ENCODE data around the gene GGNBP2. TPM values are rescaled to one million over a fixed set of nuclear protein-coding genes. Genes with fewer than 3 reads are reported as not detected.

GGNBP2 gene
- total and polyA plus RNA-seq, 2 experiments from 2014 or later: 40.1 to 51.5 TPM

DNA sequence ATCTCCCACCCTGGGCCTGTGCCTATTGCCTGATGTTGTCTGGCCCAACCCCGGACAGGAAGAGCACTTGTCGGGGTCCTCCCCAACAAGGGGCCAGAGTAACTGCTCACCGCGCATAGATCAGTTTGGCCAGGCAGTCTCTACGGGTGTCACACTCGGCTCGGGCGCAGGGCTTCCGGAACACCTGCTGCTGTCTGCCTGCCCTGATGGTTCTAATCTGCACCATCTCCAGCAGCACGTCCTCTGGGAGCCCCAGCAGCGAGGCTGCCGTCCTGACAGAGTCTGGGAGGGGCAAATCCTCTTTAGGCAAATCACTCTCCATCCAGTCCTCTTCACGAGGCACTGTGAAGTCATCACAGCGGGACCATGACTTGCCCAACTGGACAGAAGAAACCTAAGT is 34.1 kb upstream of the GGNBP2 start:
- H3K36me3 ChIP-seq (ENCODE audit: low read depth): no peaks in the 10 kb centered on the region
- no peak overlapping the region for H3K4me3 ChIP-seq
- DNase-seq: no peak
- no peaks in the 10 kb centered on the region for H3K79me2 ChIP-seq (ENCODE audit: insufficient read depth)
- H3K4me2 ChIP-seq (ENCODE audit: unreplicated experiment): no peak overlapping the region
- WGBS, 2 experiments (ENCODE audit: low coverage in 1 of 2, low lambda C conversion rate in 2 of 2, missing lambda C conversion rate in 2 of 2): 84 to 92% methylated on average over 14 of the region's 14 CpGs
- H3K9me2 ChIP-seq (ENCODE audit: insufficient read depth): no peaks in the 10 kb centered on the region
- in situ Hi-C loops (cut with MboI): loop anchor here (25.0 kb wide), 2 partner anchors 673 to 1423 kb away; no protein-coding TSS in a partner anchor
- no peaks in the 10 kb centered on the region for H4K20me1 ChIP-seq (ENCODE audit: insufficient read depth)
- H3K27me3 ChIP-seq (replicated peaks; ENCODE audit: insufficient read depth): no peaks in the 10 kb centered on the region
- TF ChIP-seq EZH2phosphoT487 (IDR thresholded peaks at IDR 0.05; ENCODE audit: insufficient read depth, low read depth): no peak
- TF ChIP-seq EZH2 (IDR thresholded peaks at IDR 0.05; ENCODE audit: insufficient read depth, poor library complexity, severe bottlenecking): no peak
- no peak overlapping the region for H3K27ac ChIP-seq
- no peaks in the 10 kb centered on the region for H3K4me1 ChIP-seq (ENCODE audit: insufficient read depth)
- no peaks in the 10 kb centered on the region for H3F3A ChIP-seq (ENCODE audit: insufficient read depth)
- H2AFZ ChIP-seq: no peak overlapping the region
- H3K9me3 ChIP-seq (ENCODE audit: low read depth): no peaks in the 10 kb centered on the region
- H3K9ac ChIP-seq: no peak overlapping the region

DNA sequence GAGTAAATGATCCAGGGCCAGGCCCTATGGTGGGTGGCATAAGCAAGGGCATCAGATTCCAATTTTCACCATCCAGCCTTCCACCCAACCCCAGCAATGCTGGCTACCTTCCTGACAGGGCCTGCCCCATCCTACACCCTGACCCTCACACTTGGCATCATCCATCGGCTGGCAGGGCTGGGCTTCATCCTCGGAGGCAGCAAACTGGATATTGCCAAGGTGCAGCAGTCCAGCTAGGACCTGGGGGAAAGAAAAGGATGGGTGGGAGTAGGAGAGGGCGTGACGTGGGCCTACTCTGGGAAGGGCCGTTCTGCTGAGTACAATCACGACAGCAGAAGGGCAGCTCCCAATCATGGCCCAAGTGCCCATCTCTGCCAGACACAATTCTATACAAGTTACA is 33.5 kb upstream of the GGNBP2 start:
- WGBS, 2 experiments (ENCODE audit: low coverage in 1 of 2, low lambda C conversion rate in 2 of 2, missing lambda C conversion rate in 2 of 2): 90 to 94% methylated on average over 5 to 6 of the region's 6 CpGs
- H3K27me3 ChIP-seq (replicated peaks; ENCODE audit: insufficient read depth): no peaks in the 10 kb centered on the region
- H3F3A ChIP-seq (ENCODE audit: insufficient read depth): no peaks in the 10 kb centered on the region
- in situ Hi-C loops (cut with MboI): loop anchor here (25.0 kb wide), 2 partner anchors 674 to 1424 kb away; no protein-coding TSS in a partner anchor
- H3K36me3 ChIP-seq (ENCODE audit: low read depth): no peaks in the 10 kb centered on the region
- no peaks in the 10 kb centered on the region for H4K20me1 ChIP-seq (ENCODE audit: insufficient read depth)
- H3K9me2 ChIP-seq (ENCODE audit: insufficient read depth): no peaks in the 10 kb centered on the region
- no peak overlapping the region for H3K4me2 ChIP-seq (ENCODE audit: unreplicated experiment)
- no peak overlapping the region for H2AFZ ChIP-seq
- H3K27ac ChIP-seq: no peak overlapping the region
- no peaks in the 10 kb centered on the region for H3K4me1 ChIP-seq (ENCODE audit: insufficient read depth)
- TF ChIP-seq EZH2phosphoT487 (IDR thresholded peaks at IDR 0.05; ENCODE audit: insufficient read depth, low read depth): no peak
- TF ChIP-seq EZH2 (IDR thresholded peaks at IDR 0.05; ENCODE audit: insufficient read depth, poor library complexity, severe bottlenecking): no peak
- H3K9ac ChIP-seq: no peak overlapping the region
- DNase-seq: no peak
- H3K79me2 ChIP-seq (ENCODE audit: insufficient read depth): no peaks in the 10 kb centered on the region
- no peak overlapping the region for H3K4me3 ChIP-seq
- H3K9me3 ChIP-seq (ENCODE audit: low read depth): no peaks in the 10 kb centered on the region

DNA sequence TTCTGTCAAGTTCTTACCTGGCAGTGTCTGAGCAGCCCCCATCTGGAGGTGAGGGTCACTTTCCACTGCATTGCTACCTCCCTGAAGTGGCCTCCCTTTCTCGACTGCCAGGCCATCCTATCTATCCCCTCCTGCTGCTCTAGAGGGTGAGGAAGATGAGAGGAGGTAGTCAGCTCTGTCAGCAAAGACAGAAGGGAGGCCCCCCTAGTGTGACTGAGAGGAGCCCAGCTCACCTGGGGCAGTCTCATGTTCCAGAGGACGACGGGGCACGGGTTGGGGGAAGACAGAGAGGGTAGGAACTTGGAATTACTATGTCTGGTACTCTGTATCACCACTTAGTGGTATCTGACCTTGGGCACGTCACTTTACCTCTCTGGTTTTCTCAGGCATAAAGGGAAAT is 32.1 kb upstream of the GGNBP2 start:
- Histone ChIP-seq H3F3A (ENCODE audit: insufficient read depth) (no peaks in the 10 kb centered on the region), H3K4me1 (ENCODE audit: insufficient read depth) (no peaks in the 10 kb centered on the region), H3K9ac (no peak overlapping the region), H3K4me2 (ENCODE audit: unreplicated experiment) (no peak overlapping the region), H4K20me1 (ENCODE audit: insufficient read depth) (no peaks in the 10 kb centered on the region), H3K27me3 (replicated peaks; ENCODE audit: insufficient read depth) (no peaks in the 10 kb centered on the region), H3K36me3 (ENCODE audit: low read depth) (0 out of 2 replicates have a peak, but pooled peaks cover 9% of the 10 kb centered on the region), H3K79me2 (ENCODE audit: insufficient read depth) (no peaks in the 10 kb centered on the region), H2AFZ (no peak overlapping the region), H3K4me3 (no peak overlapping the region), H3K9me3 (ENCODE audit: low read depth) (no peaks in the 10 kb centered on the region), H3K27ac (no peak overlapping the region), H3K9me2 (ENCODE audit: insufficient read depth) (no peaks in the 10 kb centered on the region)
- in situ Hi-C loops (cut with MboI): loop anchor here (25.0 kb wide), 2 partner anchors 675 to 1425 kb away; no protein-coding TSS in a partner anchor
- no peak for DNase-seq
- TF ChIP-seq EZH2 (IDR thresholded peaks at IDR 0.05; ENCODE audit: insufficient read depth, poor library complexity, severe bottlenecking) (no peak), EZH2phosphoT487 (IDR thresholded peaks at IDR 0.05; ENCODE audit: insufficient read depth, low read depth) (no peak)
- WGBS, 2 experiments (ENCODE audit: low coverage in 1 of 2, low lambda C conversion rate in 2 of 2, missing lambda C conversion rate in 2 of 2): 93 to 97% methylated on average over 5 of the region's 5 CpGs

DNA sequence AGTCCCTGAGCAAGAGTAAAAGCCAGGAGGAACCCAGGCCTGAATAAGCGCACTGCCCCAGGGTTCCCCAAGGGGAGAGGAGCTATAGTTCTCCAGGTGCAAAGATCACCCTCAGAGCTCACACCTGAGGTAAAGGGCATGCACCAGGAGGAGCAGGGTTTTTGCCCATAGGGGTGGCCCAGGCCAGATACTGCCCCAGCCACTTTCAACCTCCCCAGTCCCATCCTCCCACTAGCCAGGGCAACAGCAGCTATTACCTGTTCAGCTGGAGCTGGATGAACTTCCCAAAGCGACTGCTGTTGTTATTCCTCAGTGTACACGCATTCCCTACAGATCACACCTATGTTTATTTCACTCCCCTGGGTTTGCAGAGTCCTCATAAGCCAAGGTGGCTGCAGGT is 29.9 kb upstream of the GGNBP2 start:
- H2AFZ ChIP-seq: no peak overlapping the region
- no peak overlapping the region for H3K4me3 ChIP-seq
- TF ChIP-seq EZH2phosphoT487 (IDR thresholded peaks at IDR 0.05; ENCODE audit: insufficient read depth, low read depth) (no peak), EZH2 (IDR thresholded peaks at IDR 0.05; ENCODE audit: insufficient read depth, poor library complexity, severe bottlenecking) (no peak)
- H3K4me2 ChIP-seq (ENCODE audit: unreplicated experiment): no peak overlapping the region
- H3F3A ChIP-seq (ENCODE audit: insufficient read depth): 0 out of 2 replicates have a peak, but pooled peaks cover 8% of the 10 kb centered on the region
- DNase-seq: no peak
- no peak overlapping the region for H3K27ac ChIP-seq
- no peaks in the 10 kb centered on the region for H3K27me3 ChIP-seq (replicated peaks; ENCODE audit: insufficient read depth)
- no peak overlapping the region for H3K9ac ChIP-seq
- H3K9me2 ChIP-seq (ENCODE audit: insufficient read depth): no peaks in the 10 kb centered on the region
- peaks cover 16% of the 10 kb centered on the region; the same call in 1 of the 2 replicates for H3K36me3 ChIP-seq (ENCODE audit: low read depth)
- no peaks in the 10 kb centered on the region for H4K20me1 ChIP-seq (ENCODE audit: insufficient read depth)
- H3K9me3 ChIP-seq (ENCODE audit: low read depth): no peaks in the 10 kb centered on the region
- WGBS, 2 experiments (ENCODE audit: low coverage in 1 of 2, low lambda C conversion rate in 2 of 2, missing lambda C conversion rate in 2 of 2): 96 to 97% methylated on average over 3 of the region's 3 CpGs
- H3K4me1 ChIP-seq (ENCODE audit: insufficient read depth): no peaks in the 10 kb centered on the region
- no peaks in the 10 kb centered on the region for H3K79me2 ChIP-seq (ENCODE audit: insufficient read depth)
- in situ Hi-C loops (cut with MboI): loop anchor here (25.0 kb wide), 2 partner anchors 678 to 1428 kb away; no protein-coding TSS in a partner anchor
